ENCODE measurements around the gene XXYLT1.

Gene XXYLT1

DNA sequence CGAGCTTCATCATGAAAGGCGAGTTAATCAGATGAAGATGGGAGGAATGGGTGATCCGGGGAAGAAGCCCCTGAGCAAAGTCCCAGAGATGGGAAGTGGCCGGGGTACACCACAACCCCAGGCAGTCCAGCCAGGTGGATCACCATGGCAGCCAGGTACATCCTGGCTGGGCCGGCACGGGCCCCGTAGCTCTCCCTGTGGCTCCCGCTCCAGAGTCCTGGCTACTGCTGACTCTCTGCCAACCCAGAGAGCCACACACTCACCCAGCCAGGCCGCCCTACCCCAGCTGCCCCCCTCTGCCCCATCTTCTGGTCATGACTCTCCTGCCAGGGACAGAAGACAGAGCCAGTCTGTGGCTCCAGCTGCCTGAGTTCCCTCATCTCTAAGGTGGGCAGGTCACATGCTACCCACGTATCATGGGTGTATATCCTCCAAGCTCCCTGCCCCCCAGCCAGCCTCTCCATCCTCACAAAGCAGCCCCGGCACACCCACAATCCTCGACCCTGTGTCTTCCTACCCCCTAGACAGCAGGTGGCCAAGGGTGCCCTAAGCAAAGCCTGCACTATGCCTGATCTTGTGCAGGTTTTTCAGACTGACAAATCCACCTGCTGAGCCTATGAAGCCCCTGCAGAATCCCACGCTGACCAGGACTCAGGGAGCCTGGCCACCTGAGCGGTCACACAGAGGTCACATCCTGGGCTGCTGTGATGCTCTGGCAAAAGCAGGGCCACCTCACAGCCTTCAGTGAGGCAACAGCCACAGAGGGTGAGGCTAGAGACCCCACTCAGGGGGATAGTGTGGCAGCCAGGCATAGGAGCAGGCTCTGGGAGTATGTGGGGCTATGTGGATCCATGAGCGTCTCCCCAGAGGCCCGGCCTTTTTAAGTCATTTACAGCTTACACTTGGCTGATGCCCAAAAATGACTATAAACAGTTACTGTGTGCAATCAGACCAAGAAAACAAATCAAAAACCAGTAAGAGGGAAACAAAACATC, 13.2 kb downstream of the XXYLT1 start:
- Histone ChIP-seq H3K36me3 (ENCODE audit: control insufficient read depth, insufficient read depth, low read length) (no peaks in the 10 kb centered on the region), H3K27ac (ENCODE audit: low read depth, low read length, severe bottlenecking) (no peak overlapping the region), H3K9me3 (ENCODE audit: control insufficient read depth, low read length) (no peaks in the 10 kb centered on the region), H3K4me3 (ENCODE audit: extremely low read depth, insufficient read depth, low read length, poor library complexity, severe bottlenecking) (no peak overlapping the region), H3K4me1 (ENCODE audit: control insufficient read depth, insufficient read depth, low read length, poor library complexity, severe bottlenecking) (peaks cover 35% of the 10 kb centered on the region)
- 87 to 96% methylated on average over 12 to 14 of the region's 16 CpGs for WGBS, 2 experiments (ENCODE audit: insufficient coverage in 2 of 2)

DNA sequence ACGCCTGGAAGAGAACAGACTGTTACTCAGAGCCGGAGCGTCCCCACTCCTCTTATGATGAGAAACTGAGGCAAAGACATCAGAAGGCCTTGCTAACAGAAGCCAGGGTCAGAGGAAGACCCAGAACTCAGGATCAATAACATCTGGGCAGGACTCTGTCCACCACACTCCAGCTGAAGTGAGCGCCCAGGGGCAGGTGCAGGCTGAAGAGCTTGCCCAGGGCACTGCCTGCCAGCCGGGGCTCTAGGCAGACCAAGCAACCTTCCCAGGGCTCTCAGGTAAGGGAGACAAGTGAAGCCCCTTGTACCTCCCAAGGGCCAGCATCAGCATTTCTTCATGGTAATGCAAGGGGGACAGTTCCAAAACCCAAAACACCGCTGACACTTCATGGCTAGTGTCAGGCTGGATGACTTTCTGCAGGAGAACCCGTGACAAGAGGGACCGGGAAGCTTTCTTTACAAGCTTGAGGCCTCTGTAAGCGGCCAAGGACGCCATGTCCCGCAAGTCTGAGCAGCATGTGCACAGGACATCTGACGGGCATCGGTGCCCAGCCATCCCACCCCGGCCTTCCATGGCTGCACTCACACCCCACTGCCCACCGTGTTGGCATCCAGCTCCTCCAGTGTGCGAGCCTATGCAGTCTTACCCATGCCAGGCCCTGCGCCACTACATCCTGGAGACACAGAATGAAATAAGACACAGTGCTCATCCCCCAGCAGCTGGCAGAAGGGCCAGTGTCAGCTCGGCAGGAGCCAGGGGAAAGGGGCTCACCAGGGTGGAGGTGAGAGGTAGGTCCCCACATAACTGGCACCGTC, 14.1 kb downstream of the XXYLT1 start:
- H3K4me1 ChIP-seq (ENCODE audit: control insufficient read depth, insufficient read depth, low read length, poor library complexity, severe bottlenecking), result peaks cover 35% of the 10 kb centered on the region
- 92 to 94% methylated on average over 19 of the region's 19 CpGs for WGBS, 2 experiments (ENCODE audit: insufficient coverage in 2 of 2)

DNA sequence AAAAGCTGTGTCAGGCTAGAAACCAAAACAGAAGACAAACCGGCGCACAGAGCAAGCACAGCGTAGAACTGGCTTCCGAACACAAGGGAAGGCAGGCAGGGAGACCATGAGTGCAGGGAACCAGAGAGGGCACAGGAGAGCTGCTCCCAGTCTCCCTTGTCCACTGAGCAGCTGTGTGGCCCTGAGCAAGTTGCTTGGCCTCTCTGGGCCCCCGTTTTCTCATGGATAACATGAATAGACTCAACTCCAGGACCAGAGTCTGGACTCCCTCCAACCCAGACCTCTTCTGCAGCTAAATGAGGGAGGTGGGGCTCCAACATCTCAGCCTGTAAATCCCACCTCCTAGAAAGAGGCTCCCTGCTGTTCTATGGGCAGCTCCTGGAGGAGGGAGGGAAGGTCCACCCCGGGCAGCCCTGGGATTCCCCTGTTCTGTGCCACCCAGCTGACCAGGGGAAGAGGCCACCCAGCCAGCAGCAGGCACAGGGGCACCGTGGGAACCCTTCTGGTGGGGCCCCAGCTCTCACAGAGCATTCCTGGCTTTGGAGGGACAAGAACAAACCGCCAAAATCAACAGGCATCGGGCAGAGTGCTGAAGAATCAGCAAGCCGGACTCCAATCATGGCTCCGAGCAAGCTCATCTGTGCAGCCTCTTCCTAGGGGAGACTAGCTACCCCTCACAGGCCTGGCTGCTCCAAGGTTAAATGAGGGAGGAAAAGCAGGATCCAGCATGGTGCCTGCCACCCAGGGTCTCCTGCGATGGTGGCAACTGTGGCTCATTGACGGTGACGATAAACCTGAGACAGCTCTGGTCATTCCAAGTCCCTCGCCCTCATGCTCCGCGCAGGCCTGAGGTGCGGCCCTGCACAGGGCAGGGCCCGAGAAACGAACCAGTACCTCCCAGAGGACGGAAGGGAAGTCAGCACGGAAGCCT, 15.1 kb downstream of the XXYLT1 start:
- WGBS, 2 experiments (ENCODE audit: insufficient coverage in 2 of 2), result 89 to 92% methylated on average over 20 of the region's 22 CpGs
- peaks cover 36% of the 10 kb centered on the region for H3K4me1 ChIP-seq (ENCODE audit: control insufficient read depth, insufficient read depth, low read length, poor library complexity, severe bottlenecking)
- no peaks in the 10 kb centered on the region for H3K36me3 ChIP-seq (ENCODE audit: control insufficient read depth, insufficient read depth, low read length)
- H3K27ac ChIP-seq (ENCODE audit: low read depth, low read length, severe bottlenecking), result no peak overlapping the region
- H3K9me3 ChIP-seq (ENCODE audit: control insufficient read depth, low read length), result no peaks in the 10 kb centered on the region
- H3K4me3 ChIP-seq (ENCODE audit: extremely low read depth, insufficient read depth, low read length, poor library complexity, severe bottlenecking), result no peak overlapping the region

More for the DNA sequence above, 14.1 kb downstream of the XXYLT1 start:
- no peaks in the 10 kb centered on the region for H3K36me3 ChIP-seq (ENCODE audit: control insufficient read depth, insufficient read depth, low read length)
- H3K4me3 ChIP-seq (ENCODE audit: extremely low read depth, insufficient read depth, low read length, poor library complexity, severe bottlenecking), result no peak overlapping the region
- H3K9me3 ChIP-seq (ENCODE audit: control insufficient read depth, low read length), result no peaks in the 10 kb centered on the region
- no peak overlapping the region for H3K27ac ChIP-seq (ENCODE audit: low read depth, low read length, severe bottlenecking)

DNA sequence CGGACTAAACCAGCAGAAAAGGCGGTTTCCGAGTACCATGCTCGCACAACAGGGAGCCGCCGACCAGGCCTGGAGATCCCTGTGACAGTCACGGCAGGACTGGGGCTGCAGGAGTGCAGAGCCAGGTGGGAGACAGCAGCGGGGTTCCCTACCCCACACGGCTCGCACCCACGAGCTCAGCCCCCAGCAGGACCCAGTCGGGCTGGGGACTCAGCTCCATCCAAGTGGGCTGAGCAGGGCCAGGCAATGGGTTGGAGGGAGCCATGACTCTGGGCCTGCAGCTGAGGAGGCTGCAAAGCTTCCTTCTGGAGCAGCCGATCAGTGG, 15.8 kb downstream of the XXYLT1 start:
- Histone ChIP-seq H3K4me3 (ENCODE audit: extremely low read depth, insufficient read depth, low read length, poor library complexity, severe bottlenecking) (no peak overlapping the region), H3K4me1 (ENCODE audit: control insufficient read depth, insufficient read depth, low read length, poor library complexity, severe bottlenecking) (peaks cover 33% of the 10 kb centered on the region)

DNA sequence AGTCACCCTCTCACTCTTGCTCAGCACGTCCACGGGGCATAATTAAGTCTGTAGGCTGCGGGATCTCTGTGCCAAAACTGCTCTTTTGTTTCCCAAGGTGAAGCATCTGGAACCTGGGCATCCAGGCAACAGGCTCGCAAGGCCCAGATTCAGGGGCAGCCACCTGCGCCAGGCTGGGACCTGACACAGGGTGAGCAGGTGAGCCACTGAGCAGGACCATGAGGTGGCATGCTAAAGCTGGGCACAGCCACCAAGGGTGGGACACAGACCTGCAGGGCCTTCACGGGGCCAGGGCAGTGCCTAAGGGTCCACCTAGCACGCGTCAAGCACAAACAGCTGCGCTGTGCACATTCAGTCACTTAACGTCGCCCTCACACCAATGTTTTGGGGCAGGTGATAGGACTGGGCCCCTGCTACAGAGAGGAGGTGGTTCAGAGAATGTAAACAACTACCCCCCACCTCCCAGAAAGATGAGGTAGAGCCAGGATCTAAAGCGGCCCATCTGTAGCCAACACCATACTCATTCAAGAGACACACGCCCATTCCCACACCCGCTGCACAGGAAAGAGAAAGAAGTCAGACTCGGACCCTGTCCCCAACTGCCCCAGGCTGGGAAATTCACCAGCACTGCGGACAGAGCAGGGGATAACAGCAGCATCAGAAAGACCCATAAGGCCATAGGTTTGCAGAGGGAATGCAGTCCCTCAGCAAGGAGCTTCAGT, 16.3 kb downstream of the XXYLT1 start:
- WGBS, 2 experiments (ENCODE audit: insufficient coverage in 2 of 2), result 84 to 91% methylated on average over 13 to 16 of the region's 16 CpGs
- Histone ChIP-seq H3K4me3 (ENCODE audit: extremely low read depth, insufficient read depth, low read length, poor library complexity, severe bottlenecking) (no peak overlapping the region), H3K27ac (ENCODE audit: low read depth, low read length, severe bottlenecking) (no peak overlapping the region), H3K9me3 (ENCODE audit: control insufficient read depth, low read length) (no peaks in the 10 kb centered on the region), H3K36me3 (ENCODE audit: control insufficient read depth, insufficient read depth, low read length) (no peaks in the 10 kb centered on the region), H3K4me1 (ENCODE audit: control insufficient read depth, insufficient read depth, low read length, poor library complexity, severe bottlenecking) (peaks cover 33% of the 10 kb centered on the region)

More for the DNA sequence above, 15.8 kb downstream of the XXYLT1 start:
- WGBS, 2 experiments (ENCODE audit: insufficient coverage in 2 of 2), result 81 to 83% methylated on average over 12 to 13 of the region's 13 CpGs
- no peaks in the 10 kb centered on the region for H3K9me3 ChIP-seq (ENCODE audit: control insufficient read depth, low read length)
- H3K36me3 ChIP-seq (ENCODE audit: control insufficient read depth, insufficient read depth, low read length), result no peaks in the 10 kb centered on the region
- no peak overlapping the region for H3K27ac ChIP-seq (ENCODE audit: low read depth, low read length, severe bottlenecking)

DNA sequence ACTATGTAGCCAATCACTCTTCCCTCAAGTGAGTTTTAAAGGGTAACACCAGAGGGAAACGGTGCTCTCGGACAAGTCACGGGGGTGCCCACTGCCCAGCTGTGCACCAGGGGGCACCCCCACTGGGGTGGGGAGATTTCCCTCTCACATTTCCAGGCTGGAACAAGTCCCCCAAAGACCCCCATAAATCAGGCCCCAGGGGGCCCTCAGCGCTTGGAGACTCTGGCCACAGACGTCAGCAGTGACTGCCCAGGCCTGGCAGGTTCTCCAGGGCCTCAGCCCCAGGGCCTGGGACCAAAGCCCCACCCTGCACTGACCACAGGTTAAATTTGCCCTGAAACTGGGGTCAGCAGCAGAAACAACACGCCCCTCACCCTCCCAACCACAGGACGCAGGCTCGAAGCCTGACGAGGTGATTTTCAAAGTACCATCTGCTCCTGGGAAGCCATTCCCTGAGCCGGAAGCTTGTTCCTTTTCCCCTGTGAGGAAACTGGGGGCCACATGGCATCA, 17.0 kb downstream of the XXYLT1 start:
- Histone ChIP-seq H3K9me3 (ENCODE audit: control insufficient read depth, low read length) (peaks cover under 1% of the 10 kb centered on the region), H3K4me3 (ENCODE audit: extremely low read depth, insufficient read depth, low read length, poor library complexity, severe bottlenecking) (no peak overlapping the region), H3K4me1 (ENCODE audit: control insufficient read depth, insufficient read depth, low read length, poor library complexity, severe bottlenecking) (peaks cover 27% of the 10 kb centered on the region), H3K27ac (ENCODE audit: low read depth, low read length, severe bottlenecking) (no peak overlapping the region), H3K36me3 (ENCODE audit: control insufficient read depth, insufficient read depth, low read length) (peaks cover 2% of the 10 kb centered on the region)
- 81 to 91% methylated on average over 5 to 7 of the region's 10 CpGs for WGBS, 2 experiments (ENCODE audit: insufficient coverage in 2 of 2)

DNA sequence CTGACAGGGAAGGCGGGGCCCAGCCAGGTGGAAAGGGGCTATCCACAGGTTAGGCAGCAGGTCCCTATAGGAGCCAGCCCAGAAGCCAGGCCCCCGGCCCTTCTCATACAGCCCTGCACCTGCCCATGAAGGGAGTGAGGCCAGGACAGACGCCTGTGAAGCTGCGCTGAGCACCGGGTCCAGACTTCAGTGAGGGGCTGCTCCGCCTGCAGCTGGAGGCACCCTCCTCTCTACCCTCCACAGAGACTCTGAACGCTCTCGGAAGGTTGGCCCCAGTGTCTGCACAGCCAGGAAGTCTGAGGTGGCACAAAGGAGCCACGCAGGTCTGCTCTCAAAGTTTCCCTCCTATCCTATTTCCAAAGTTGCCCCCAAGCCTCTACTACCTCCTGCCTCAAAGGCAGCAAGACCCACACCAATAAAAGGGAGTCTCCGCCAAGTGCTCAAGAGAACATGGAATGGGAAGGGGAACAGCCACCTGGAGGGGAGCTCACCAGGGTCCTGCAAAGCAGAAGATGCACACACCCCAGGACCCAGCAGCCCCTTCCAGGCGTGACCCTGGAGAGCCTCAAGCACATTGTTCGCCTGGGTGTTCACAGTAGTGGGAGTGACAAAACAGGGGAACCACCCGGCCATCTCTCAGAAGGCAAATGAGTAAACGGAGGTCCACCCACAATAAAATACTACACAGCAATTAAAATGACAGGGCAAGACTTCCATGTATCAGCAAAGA, 19.5 kb downstream of the XXYLT1 start:
- peaks cover 17% of the 10 kb centered on the region for H3K4me1 ChIP-seq (ENCODE audit: control insufficient read depth, insufficient read depth, low read length, poor library complexity, severe bottlenecking)
- 81 to 91% methylated on average over 5 to 8 of the region's 14 CpGs for WGBS, 2 experiments (ENCODE audit: insufficient coverage in 2 of 2)
- H3K27ac ChIP-seq (ENCODE audit: low read depth, low read length, severe bottlenecking), result no peak overlapping the region
- no peak overlapping the region for H3K4me3 ChIP-seq (ENCODE audit: extremely low read depth, insufficient read depth, low read length, poor library complexity, severe bottlenecking)
- peaks cover 4% of the 10 kb centered on the region for H3K9me3 ChIP-seq (ENCODE audit: control insufficient read depth, low read length)
- H3K36me3 ChIP-seq (ENCODE audit: control insufficient read depth, insufficient read depth, low read length), result peaks cover 21% of the 10 kb centered on the region

DNA sequence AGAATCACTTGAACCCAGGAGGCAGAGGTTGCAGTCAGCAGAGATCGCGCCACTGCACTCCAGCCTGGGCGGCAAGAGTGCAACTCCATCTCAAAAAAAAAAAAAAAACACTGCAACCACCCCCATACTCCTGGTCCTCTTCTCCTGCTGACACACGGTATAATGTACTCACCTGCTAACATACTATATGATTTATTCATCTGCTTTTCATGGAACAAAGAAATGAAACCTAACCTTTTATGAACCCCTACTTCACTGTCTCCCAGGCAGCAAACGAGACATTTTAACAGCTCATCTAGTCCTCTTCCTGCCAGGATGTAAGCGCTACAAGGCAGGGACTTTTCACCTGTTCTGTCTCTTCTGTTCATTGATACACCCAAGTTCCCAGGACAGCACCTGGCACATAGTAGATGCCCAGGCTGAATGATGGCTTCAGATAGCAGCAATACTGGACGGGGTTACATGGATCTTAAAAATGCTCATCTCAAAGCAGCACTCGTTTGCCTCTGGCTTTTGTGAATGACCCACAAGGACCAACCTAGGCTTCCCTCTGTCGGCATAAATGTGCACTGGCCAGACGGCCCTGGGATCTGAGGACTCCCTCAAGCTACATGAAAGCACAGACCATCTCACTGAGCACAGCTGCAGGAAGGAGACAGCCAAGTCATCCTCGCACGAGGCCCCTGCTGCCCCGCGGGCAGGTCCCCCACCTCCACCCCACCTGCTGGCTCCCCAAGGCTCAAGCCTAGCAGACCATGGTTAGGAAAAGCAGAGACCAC, 20.3 kb downstream of the XXYLT1 start:
- 86 to 88% methylated on average over 10 to 14 of the region's 14 CpGs for WGBS, 2 experiments (ENCODE audit: insufficient coverage in 2 of 2)
- H3K4me3 ChIP-seq (ENCODE audit: extremely low read depth, insufficient read depth, low read length, poor library complexity, severe bottlenecking), result no peak overlapping the region

More for the DNA sequence above, 20.3 kb downstream of the XXYLT1 start:
- H3K36me3 ChIP-seq (ENCODE audit: control insufficient read depth, insufficient read depth, low read length), result peaks cover 28% of the 10 kb centered on the region
- peaks cover 17% of the 10 kb centered on the region for H3K4me1 ChIP-seq (ENCODE audit: control insufficient read depth, insufficient read depth, low read length, poor library complexity, severe bottlenecking)
- H3K27ac ChIP-seq (ENCODE audit: low read depth, low read length, severe bottlenecking), result no peak overlapping the region
- H3K9me3 ChIP-seq (ENCODE audit: control insufficient read depth, low read length), result peaks cover 4% of the 10 kb centered on the region

Measured in mesodermal cell (in vitro differentiated cells).